GM12878 (cell line): ENCODE data around the gene PLEKHA1. TPM values are rescaled to one million over a fixed set of nuclear protein-coding genes. Genes with fewer than 3 reads are reported as not detected.

Experiments
- ATAC-seq: fragments of 200-7000 bp; cut with Tn5 transposase; 3 replicates; pipeline ENCODE4 v1.9.1; 2020; ENCODE audit warnings: mild to moderate bottlenecking, moderate library complexity
- BruUV-seq: library from RNA; stranded (reverse); fragments of 400-500 nt; replicated peaks from 2 replicates; lab custom pipeline; 2021; lab: Mats Ljungman, UMichigan
- CTCF ChIA-PET: fragments of 300-600 bp; sonication (Branson Sonifier 250); formaldehyde crosslinking; extraction: SDS; loops from one replicate; lab custom pipeline; 2021; ENCODE audit warnings: inconsistent platforms; lab: Yijun Ruan, JAX
- POLR2A ChIA-PET: fragments of 350-600 bp; formaldehyde crosslinking; extraction: SDS; loops from one replicate; lab custom pipeline; 2021; ENCODE audit warnings: inconsistent platforms; lab: Charles Lee
- RAD21 ChIA-PET: fragments of 300-600 bp; sonication (Branson Sonifier 250); formaldehyde crosslinking; loops from one replicate; lab custom pipeline; 2023; ENCODE audit warnings: antibody characterized with exemption; ENCODE audit not compliant: unreplicated experiment; lab: Charles Lee
- SMC1A ChIA-PET: fragments of 300-600 bp; sonication (Branson Sonifier 250); formaldehyde crosslinking; loops from one replicate; lab custom pipeline; 2023; ENCODE audit not compliant: unreplicated experiment, uncharacterized antibody; lab: Charles Lee
- DNase-seq: peaks from one replicate; pipeline ENCODE4 v3.0.0-alpha.2; 2011; ENCODE audit warnings: low read depth, low spot score
- FAIRE-seq: peaks from 3 replicates; lab custom pipeline; 2011; peaks lifted over from hg19 to GRCh38; lab: Jason Lieb, UNC
- H2AFZ ChIP-seq: 2 replicates; pipeline ENCODE4 v1.6.0; 2011; ENCODE audit warnings: low read depth, low read length, control low read depth; ENCODE audit not compliant: control insufficient read depth
- H3K27ac ChIP-seq: 2 replicates; pipeline ENCODE4 v1.5.1; 2011; ENCODE audit warnings: control low read depth; ENCODE audit not compliant: control insufficient read depth, insufficient read depth
- H3K27me3 ChIP-seq, 2 experiments: replicated peaks in 1 of 2; 2 replicates each; pipeline versions ENCODE4 v1.6.0 to v1.6.1; 2011; ENCODE audit warnings: low read length in 1 of 2; ENCODE audit not compliant: control insufficient read depth in 2 of 2, insufficient read depth in 2 of 2
- H3K36me3 ChIP-seq, 2 experiments: 2 replicates each; pipeline ENCODE4 v1.5.1; 2011; ENCODE audit warnings: low read length in 1 of 2; ENCODE audit not compliant: control insufficient read depth in 2 of 2, insufficient read depth in 2 of 2
- H3K4me1 ChIP-seq: 2 replicates; pipeline ENCODE4 v1.6.1; 2011; ENCODE audit warnings: mild to moderate bottlenecking, low read length, moderate library complexity, mixed read lengths; ENCODE audit not compliant: control insufficient read depth, insufficient read depth
- H3K4me2 ChIP-seq: 2 replicates; pipeline ENCODE4 v1.6.0; 2011; ENCODE audit warnings: control low read depth; ENCODE audit not compliant: control insufficient read depth, insufficient read depth
- H3K4me3 ChIP-seq: fragments of 200-600 bp; sonication (generic); 2 replicates; pipeline ENCODE4 v1.5.1; 2016
- H3K79me2 ChIP-seq: 2 replicates; pipeline ENCODE4 v1.6.0; 2011; ENCODE audit warnings: low read length; ENCODE audit not compliant: control insufficient read depth, insufficient read depth
- H3K9ac ChIP-seq: 2 replicates; pipeline ENCODE4 v1.8.0; 2011; ENCODE audit warnings: low read length, control low read depth, mixed read lengths; ENCODE audit not compliant: control insufficient read depth, insufficient read depth
- H3K9me3 ChIP-seq: replicated peaks from 3 replicates; pipeline ENCODE4 v1.5.1; 2011; ENCODE audit warnings: mild to moderate bottlenecking, low read length; ENCODE audit not compliant: control insufficient read depth, insufficient read depth
- H4K20me1 ChIP-seq: 2 replicates; pipeline ENCODE4 v1.6.0; 2011; ENCODE audit not compliant: control insufficient read depth, insufficient read depth
- CBX3 ChIP-seq: fragments of 200-600 bp; sonication (generic); IDR thresholded peaks from 2 replicates; pipeline ENCODE4 v1.6.1; 2016; ENCODE audit warnings: low read depth, borderline replicate concordance
- IRF4 ChIP-seq: IDR thresholded peaks from 2 replicates; pipeline ENCODE4 v1.6.1; 2011; ENCODE audit warnings: low read depth, low read length
- MYC ChIP-seq: IDR thresholded peaks from 2 replicates; pipeline ENCODE4 v1.6.1; 2011; ENCODE audit warnings: mild to moderate bottlenecking, low read length, moderate library complexity, inconsistent platforms; ENCODE audit not compliant: insufficient read depth, insufficient replicate concordance, insufficient read length, severe bottlenecking
- PAX8 ChIP-seq: fragments of 450-650 bp; IDR thresholded peaks from 2 replicates; pipeline ENCODE4 v1.6.1; 2017; ENCODE audit warnings: mild to moderate bottlenecking, moderate library complexity
- RAD21 ChIP-seq: IDR thresholded peaks from 2 replicates; pipeline ENCODE4 v1.6.1; 2011; ENCODE audit warnings: mild to moderate bottlenecking, low read depth, low read length, moderate library complexity; ENCODE audit not compliant: insufficient read depth
- STAT3 ChIP-seq: IDR thresholded peaks from 2 replicates; pipeline ENCODE4 v1.6.1; 2011; ENCODE audit warnings: low read depth, low read length, improper control_type of control experiment
- SUPT20H ChIP-seq: IDR thresholded peaks from 2 replicates; pipeline ENCODE4 v1.6.1; 2011; ENCODE audit warnings: low read depth, mild to moderate bottlenecking, low read length, moderate library complexity, borderline replicate concordance; ENCODE audit not compliant: control insufficient read depth
- YY1 ChIP-seq: IDR thresholded peaks from 2 replicates; pipeline ENCODE4 v1.6.1; 2011; ENCODE audit warnings: low read depth, mild to moderate bottlenecking, low read length
- WGBS: methylation state at CpG from one replicate; pipeline ENCODE4 v1.1.6; 2016; ENCODE audit warnings: low lambda C conversion rate; ENCODE audit not compliant: insufficient replicate concordance, insufficient coverage; ENCODE audit errors: missing lambda C conversion rate; 5-methylcytosine and 5-hydroxymethylcytosine counted together
- in situ Hi-C: fragments of 300-500 bp; cut with MboI; formaldehyde crosslinking; loops from 9 replicates; pipeline ENCODE4 v1.14.3; 2018; ENCODE audit warnings: mixed read lengths
- intact Hi-C: fragments of 100-400 bp; cut with micrococcal nuclease; formaldehyde crosslinking; loops from one replicate; pipeline ENCODE4 v1.14.2; 2022; ENCODE audit not compliant: unreplicated experiment
- polyA plus RNA-seq, 11 experiments: library from polyadenylated mRNA; depleted of rRNA in 4 of 11; unstranded in 6 of 11; stranded (reverse) in 5 of 11; fragments of >200 nt; fragmentation: Nextera tagmentation in 4 of 11; fragmentation: Illumina TruSeq in 1 of 11; extraction: Ambion mirVana in 4 of 11; extraction: Trizol in 1 of 11; gene quantifications; 1 replicate in 1 of 11; 2 replicates in 10 of 11; pipeline versions ENCODE4 v1.2.1 to v1.2.3, GENCODE V29; 2011 to 2016; ENCODE audit warnings: inconsistent platforms in 2 of 11, missing spikeins in 2 of 11, low read depth in 1 of 11
- total RNA-seq, 4 experiments: library from RNA; depleted of rRNA in 3 of 4; stranded (reverse); fragments of >200 nt in 3 of 4; fragmentation: Illumina TruSeq in 1 of 4; extraction: Trizol in 1 of 4; gene quantifications; 2 replicates each; pipeline versions ENCODE4 v1.2.1 to v1.2.3, GENCODE V29; 2013 to 2021
- TF ChIP-seq, protein P1 (sequence below): IDR thresholded peaks from 2 replicates; pipeline ENCODE4 v1.6.1; 2011; ENCODE audit warnings: borderline replicate concordance, low read depth, mild to moderate bottlenecking, moderate library complexity, low read length; ENCODE audit not compliant: insufficient read depth, poor library complexity, severe bottlenecking
- TF ChIP-seq, protein P2 (sequence below): fragments of 450-650 bp; IDR thresholded peaks from 2 replicates; pipeline ENCODE4 v1.6.1; 2017; ENCODE audit warnings: mild to moderate bottlenecking, low read depth, inconsistent platforms; ENCODE audit not compliant: poor library complexity, severe bottlenecking
- TF ChIP-seq, protein P3 (sequence below): fragments of 450-650 bp; IDR thresholded peaks from 2 replicates; pipeline ENCODE4 v1.6.1; 2017; ENCODE audit warnings: mild to moderate bottlenecking, moderate library complexity
- TF ChIP-seq, protein P4 (sequence below): IDR thresholded peaks from 2 replicates; pipeline ENCODE4 v1.6.1; 2011; ENCODE audit warnings: low read depth, low read length, improper control_type of control experiment, borderline replicate concordance
- TF ChIP-seq, protein P5 (sequence below): IDR thresholded peaks from 2 replicates; pipeline ENCODE4 v1.6.1; 2011; ENCODE audit warnings: borderline replicate concordance, low read depth, mild to moderate bottlenecking, moderate library complexity, mixed read lengths, low read length; ENCODE audit not compliant: insufficient read depth; ENCODE audit errors: extremely low read length

Gene PLEKHA1
- total and polyA plus RNA-seq, 10 of the 15 experiments (the other 5 are each of a cell fraction or from before 2014, with no cell fraction given): 0.15 to 6.0 (median 0.32) TPM

DNA sequence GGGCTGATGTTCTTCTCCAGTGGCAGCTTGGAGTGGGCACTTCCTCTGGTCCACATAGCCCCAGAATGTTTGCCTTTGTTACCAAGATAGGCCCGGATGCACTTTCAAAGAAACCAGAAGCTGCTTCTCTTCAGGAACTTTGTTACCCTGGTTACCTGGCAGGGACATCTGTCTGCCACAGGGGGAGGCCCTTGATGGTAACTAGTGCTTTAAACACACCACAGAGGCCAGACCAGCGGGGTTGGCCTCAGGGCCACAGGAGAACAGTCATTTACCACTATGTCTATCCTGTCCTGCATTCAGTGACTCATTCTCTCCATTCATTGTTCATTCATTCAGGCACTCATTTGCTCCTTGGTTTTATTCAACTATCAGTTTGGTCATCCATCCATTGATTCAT, 11.9 kb upstream of the PLEKHA1 start (continued):
- TF ChIP-seq, protein P1, sequence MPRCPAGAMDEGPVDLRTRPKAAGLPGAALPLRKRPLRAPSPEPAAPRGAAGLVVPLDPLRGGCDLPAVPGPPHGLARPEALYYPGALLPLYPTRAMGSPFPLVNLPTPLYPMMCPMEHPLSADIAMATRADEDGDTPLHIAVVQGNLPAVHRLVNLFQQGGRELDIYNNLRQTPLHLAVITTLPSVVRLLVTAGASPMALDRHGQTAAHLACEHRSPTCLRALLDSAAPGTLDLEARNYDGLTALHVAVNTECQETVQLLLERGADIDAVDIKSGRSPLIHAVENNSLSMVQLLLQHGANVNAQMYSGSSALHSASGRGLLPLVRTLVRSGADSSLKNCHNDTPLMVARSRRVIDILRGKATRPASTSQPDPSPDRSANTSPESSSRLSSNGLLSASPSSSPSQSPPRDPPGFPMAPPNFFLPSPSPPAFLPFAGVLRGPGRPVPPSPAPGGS: no peak

DNA sequence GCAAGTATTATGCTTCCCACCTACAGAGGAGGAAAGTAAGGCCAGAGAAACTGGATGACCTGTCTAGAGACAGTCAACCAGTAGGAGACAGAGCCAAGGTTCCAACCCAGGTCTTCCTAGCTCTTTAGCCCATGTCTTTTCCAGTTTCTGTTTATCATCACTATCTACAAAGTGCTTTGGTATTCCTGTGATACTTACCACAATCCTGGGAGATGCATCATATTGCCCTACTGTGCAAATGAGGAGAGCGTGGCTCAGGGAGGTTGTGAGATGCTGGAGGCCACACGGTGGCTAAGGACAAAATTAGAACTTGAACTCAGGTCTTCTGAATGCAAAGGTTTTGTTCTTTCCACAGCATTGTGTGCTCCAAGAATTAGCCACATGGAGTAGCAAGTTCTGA, 11.2 kb upstream of the PLEKHA1 start:
- H3K27ac ChIP-seq: no peak overlapping the region
- no peaks in the 10 kb centered on the region for H3K36me3 ChIP-seq
- BruUV-seq: no TSS peak
- H3K79me2 ChIP-seq: no peaks in the 10 kb centered on the region
- H3K4me3 ChIP-seq: no peak overlapping the region
- no peak for ATAC-seq
- no peak overlapping the region for H3K9ac ChIP-seq
- RAD21 ChIA-PET: no interaction called here
- SMC1A ChIA-PET: no interaction called here
- WGBS: 34% methylated on average over 2 of the region's 2 CpGs
- CTCF ChIA-PET: no interaction called here
- H3K4me1 ChIP-seq: no peaks in the 10 kb centered on the region
- peaks cover 0 to 7% of the 10 kb centered on the region in 2 experiments; a peak in 2 of 4 replicates for H3K27me3 ChIP-seq
- no peaks in the 10 kb centered on the region for H4K20me1 ChIP-seq
- FAIRE-seq: no peak
- intact Hi-C loops (no loop called here), in situ Hi-C loops (no loop called here)
- no peaks in the 10 kb centered on the region for H3K9me3 ChIP-seq
- DNase-seq: no peak
- no peak for TF ChIP-seq MYC
- no peak for TF ChIP-seq SUPT20H
- no peak for TF ChIP-seq YY1
- TF ChIP-seq, protein P2, sequence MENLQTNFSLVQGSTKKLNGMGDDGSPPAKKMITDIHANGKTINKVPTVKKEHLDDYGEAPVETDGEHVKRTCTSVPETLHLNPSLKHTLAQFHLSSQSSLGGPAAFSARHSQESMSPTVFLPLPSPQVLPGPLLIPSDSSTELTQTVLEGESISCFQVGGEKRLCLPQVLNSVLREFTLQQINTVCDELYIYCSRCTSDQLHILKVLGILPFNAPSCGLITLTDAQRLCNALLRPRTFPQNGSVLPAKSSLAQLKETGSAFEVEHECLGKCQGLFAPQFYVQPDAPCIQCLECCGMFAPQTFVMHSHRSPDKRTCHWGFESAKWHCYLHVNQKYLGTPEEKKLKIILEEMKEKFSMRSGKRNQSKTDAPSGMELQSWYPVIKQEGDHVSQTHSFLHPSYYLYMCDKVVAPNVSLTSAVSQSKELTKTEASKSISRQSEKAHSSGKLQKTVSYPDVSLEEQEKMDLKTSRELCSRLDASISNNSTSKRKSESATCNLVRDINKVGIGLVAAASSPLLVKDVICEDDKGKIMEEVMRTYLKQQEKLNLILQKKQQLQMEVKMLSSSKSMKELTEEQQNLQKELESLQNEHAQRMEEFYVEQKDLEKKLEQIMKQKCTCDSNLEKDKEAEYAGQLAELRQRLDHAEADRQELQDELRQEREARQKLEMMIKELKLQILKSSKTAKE: no peak
- TF ChIP-seq, protein P3, sequence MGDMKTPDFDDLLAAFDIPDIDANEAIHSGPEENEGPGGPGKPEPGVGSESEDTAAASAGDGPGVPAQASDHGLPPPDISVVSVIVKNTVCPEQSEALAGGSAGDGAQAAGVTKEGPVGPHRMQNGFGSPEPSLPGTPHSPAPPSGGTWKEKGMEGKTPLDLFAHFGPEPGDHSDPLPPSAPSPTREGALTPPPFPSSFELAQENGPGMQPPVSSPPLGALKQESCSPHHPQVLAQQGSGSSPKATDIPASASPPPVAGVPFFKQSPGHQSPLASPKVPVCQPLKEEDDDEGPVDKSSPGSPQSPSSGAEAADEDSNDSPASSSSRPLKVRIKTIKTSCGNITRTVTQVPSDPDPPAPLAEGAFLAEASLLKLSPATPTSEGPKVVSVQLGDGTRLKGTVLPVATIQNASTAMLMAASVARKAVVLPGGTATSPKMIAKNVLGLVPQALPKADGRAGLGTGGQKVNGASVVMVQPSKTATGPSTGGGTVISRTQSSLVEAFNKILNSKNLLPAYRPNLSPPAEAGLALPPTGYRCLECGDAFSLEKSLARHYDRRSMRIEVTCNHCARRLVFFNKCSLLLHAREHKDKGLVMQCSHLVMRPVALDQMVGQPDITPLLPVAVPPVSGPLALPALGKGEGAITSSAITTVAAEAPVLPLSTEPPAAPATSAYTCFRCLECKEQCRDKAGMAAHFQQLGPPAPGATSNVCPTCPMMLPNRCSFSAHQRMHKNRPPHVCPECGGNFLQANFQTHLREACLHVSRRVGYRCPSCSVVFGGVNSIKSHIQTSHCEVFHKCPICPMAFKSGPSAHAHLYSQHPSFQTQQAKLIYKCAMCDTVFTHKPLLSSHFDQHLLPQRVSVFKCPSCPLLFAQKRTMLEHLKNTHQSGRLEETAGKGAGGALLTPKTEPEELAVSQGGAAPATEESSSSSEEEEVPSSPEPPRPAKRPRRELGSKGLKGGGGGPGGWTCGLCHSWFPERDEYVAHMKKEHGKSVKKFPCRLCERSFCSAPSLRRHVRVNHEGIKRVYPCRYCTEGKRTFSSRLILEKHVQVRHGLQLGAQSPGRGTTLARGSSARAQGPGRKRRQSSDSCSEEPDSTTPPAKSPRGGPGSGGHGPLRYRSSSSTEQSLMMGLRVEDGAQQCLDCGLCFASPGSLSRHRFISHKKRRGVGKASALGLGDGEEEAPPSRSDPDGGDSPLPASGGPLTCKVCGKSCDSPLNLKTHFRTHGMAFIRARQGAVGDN: no peak
- TF ChIP-seq RAD21: no peak
- no peak for TF ChIP-seq IRF4
- TF ChIP-seq CBX3: no peak
- TF ChIP-seq, protein P4, sequence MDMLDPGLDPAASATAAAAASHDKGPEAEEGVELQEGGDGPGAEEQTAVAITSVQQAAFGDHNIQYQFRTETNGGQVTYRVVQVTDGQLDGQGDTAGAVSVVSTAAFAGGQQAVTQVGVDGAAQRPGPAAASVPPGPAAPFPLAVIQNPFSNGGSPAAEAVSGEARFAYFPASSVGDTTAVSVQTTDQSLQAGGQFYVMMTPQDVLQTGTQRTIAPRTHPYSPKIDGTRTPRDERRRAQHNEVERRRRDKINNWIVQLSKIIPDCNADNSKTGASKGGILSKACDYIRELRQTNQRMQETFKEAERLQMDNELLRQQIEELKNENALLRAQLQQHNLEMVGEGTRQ: no peak
- TF ChIP-seq, protein P5, sequence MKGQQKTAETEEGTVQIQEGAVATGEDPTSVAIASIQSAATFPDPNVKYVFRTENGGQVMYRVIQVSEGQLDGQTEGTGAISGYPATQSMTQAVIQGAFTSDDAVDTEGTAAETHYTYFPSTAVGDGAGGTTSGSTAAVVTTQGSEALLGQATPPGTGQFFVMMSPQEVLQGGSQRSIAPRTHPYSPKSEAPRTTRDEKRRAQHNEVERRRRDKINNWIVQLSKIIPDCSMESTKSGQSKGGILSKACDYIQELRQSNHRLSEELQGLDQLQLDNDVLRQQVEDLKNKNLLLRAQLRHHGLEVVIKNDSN: no peak
- no peak for TF ChIP-seq PAX8
- TF ChIP-seq STAT3: no peak
- no peak overlapping the region for H2AFZ ChIP-seq
- POLR2A ChIA-PET: no interaction called here
- H3K4me2 ChIP-seq: no peak overlapping the region
